ENCODE results near the gene TNFSF11. TPM values are rescaled to one million over a fixed set of nuclear protein-coding genes. Genes with fewer than 3 reads are reported as not detected.

Gene TNFSF11
- total RNA-seq, 1 experiment from 2014 or later, result 3.5 TPM

GRCh38 chr13:42650506-42650905 lies 76.6 kb downstream of the TNFSF11 start:
- Histone ChIP-seq H3K4me1 (ENCODE audit: insufficient read depth, low read length) (peaks cover 3% of the 10 kb centered on the region; the same call in 1 of the 2 replicates), H2BK15ac (ENCODE audit: low read depth, low read length) (no peak overlapping the region), H3K9ac (ENCODE audit: extremely low read depth, insufficient read length, low read length) (no peak overlapping the region), H2BK5ac (ENCODE audit: insufficient read length, low read length) (no peak overlapping the region), H2BK20ac (ENCODE audit: low read depth, low read length, poor library complexity, severe bottlenecking) (no peak overlapping the region), H4K5ac (ENCODE audit: insufficient read length, low read depth, low read length) (no peak overlapping the region), H3K27me3 (ENCODE audit: insufficient read depth, low read length) (no peaks in the 10 kb centered on the region), H3K27ac (ENCODE audit: insufficient read length, low read depth, low read length) (no peak overlapping the region), H3K4me2 (ENCODE audit: insufficient read depth, insufficient read length, low read length) (no peak overlapping the region), H2AFZ (ENCODE audit: low read length) (no peak overlapping the region), H2BK12ac (ENCODE audit: insufficient read length, low read depth, low read length) (no peak overlapping the region), H3K23ac (ENCODE audit: insufficient read length, low read depth, low read length) (no peak overlapping the region), H3K9me3 (ENCODE audit: control insufficient read depth, low read depth, low read length) (no peaks in the 10 kb centered on the region), H3K18ac (ENCODE audit: insufficient read length, low read depth, low read length) (no peak overlapping the region), H4K91ac (ENCODE audit: insufficient read length, low read depth, low read length) (no peak overlapping the region), H3K14ac (ENCODE audit: insufficient read depth, low read length) (no peak overlapping the region), H3T11ph (ENCODE audit: low read length) (no peak overlapping the region), H3K23me2 (ENCODE audit: insufficient read length, low read depth, low read length, poor library complexity, severe bottlenecking) (no peaks in the 10 kb centered on the region), H2BK120ac (ENCODE audit: low read depth, low read length, poor library complexity, severe bottlenecking) (no peak overlapping the region), H3K56ac (ENCODE audit: insufficient read length, low read depth, low read length) (no peak overlapping the region), H3K79me1 (ENCODE audit: insufficient read depth, low read depth, low read length, poor library complexity, severe bottlenecking) (no peaks in the 10 kb centered on the region), H2AK5ac (ENCODE audit: insufficient read length, low read length) (no peak overlapping the region), H4K8ac (replicated peaks; ENCODE audit: insufficient read length, low read depth, low read length) (no peak overlapping the region), H3K4ac (ENCODE audit: low read depth, low read length) (no peak overlapping the region), H3K79me2 (ENCODE audit: insufficient read depth, low read length) (no peaks in the 10 kb centered on the region), H4K20me1 (ENCODE audit: control insufficient read depth, insufficient read depth, insufficient read length) (no peaks in the 10 kb centered on the region)
- H3K9me3 Mint-ChIP-seq, result no peaks in the 10 kb centered on the region; a peak in 1 of 5 replicates
- TF ChIP-seq CTCF (conservative IDR thresholded peaks at IDR 0.05), result no peak
- no peaks in the 10 kb centered on the region for H3K36me3 Mint-ChIP-seq (ENCODE audit: insufficient read depth in 1 of 3, low read depth in 3 of 3)
- H3K27ac Mint-ChIP-seq, result no peak overlapping the region
- peaks cover 2 to 11% of the 10 kb centered on the region in 2 experiments for H3K4me1 Mint-ChIP-seq
- no peaks in the 10 kb centered on the region for H3K27me3 Mint-ChIP-seq (ENCODE audit: low read depth)
- no peak overlapping the region for H3K4me3 Mint-ChIP-seq
- no peak for DNase-seq
- WGBS (ENCODE audit: extremely low coverage, insufficient read length, low lambda C conversion rate), result no CpG with 5 or more reads among the region's 3 CpGs
